Gastrocnemius medialis (tissue), 4 donors: Measurements from ENCODE around the gene NPAS2.

ENCODE experiments used
- POLR2A ChIP-seq, 2 donors: fragments of 450-650 bp; IDR thresholded peaks; one replicate each; pipeline ENCODE4 v1.6.1; 2017; ENCODE audit warnings: antibody characterized with exemption in 2 of 2, mild to moderate bottlenecking in 2 of 2, moderate library complexity in 2 of 2
- TF ChIP-seq, protein P1 (sequence below), 5 experiments: fragments of 450-650 bp in 3 of 5; fragments of 200-600 bp in 2 of 5; sonication (generic) in 2 of 5; IDR thresholded peaks in 4 of 5; conservative IDR thresholded peaks in 1 of 5; 1 replicate in 4 of 5; 2 replicates in 1 of 5; pipeline ENCODE4 v1.5.1; 2016 to 2019; ENCODE audit warnings: antibody characterized with exemption in 5 of 5, mild to moderate bottlenecking in 3 of 5, moderate library complexity in 3 of 5

DNA sequence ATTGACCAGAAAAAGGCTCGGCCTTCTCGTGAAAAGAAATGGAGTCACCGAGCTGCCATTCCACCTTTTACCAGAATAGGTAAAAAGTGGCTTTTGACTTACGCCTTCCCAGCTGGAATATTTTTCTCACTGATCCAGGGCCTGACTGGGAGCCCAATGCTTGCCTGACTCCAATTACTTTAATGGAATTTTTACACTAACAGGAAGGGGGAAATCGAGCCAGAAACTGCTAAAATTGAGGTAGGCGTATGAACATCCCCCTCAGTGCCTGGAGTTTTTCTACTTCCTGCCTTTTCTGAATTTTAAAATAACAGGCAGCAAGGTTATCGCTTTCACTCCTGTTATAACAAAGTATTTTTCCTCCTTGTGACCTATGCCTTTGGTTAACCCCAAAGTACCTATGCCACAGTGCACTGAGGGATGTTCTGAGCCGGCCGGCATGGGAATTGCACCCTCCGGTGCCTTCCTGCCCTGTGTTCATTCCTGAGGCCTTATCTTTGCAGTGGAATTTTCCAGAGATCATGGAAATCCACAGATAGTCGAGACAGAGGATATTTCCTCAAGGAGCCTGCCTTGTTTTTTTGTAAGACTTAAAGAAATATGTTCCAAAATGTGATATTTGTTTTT, 163.9 kb downstream of the NPAS2 start:
- no peak for TF ChIP-seq POLR2A (IDR thresholded peaks at IDR 0.05)
- TF ChIP-seq, protein P1, sequence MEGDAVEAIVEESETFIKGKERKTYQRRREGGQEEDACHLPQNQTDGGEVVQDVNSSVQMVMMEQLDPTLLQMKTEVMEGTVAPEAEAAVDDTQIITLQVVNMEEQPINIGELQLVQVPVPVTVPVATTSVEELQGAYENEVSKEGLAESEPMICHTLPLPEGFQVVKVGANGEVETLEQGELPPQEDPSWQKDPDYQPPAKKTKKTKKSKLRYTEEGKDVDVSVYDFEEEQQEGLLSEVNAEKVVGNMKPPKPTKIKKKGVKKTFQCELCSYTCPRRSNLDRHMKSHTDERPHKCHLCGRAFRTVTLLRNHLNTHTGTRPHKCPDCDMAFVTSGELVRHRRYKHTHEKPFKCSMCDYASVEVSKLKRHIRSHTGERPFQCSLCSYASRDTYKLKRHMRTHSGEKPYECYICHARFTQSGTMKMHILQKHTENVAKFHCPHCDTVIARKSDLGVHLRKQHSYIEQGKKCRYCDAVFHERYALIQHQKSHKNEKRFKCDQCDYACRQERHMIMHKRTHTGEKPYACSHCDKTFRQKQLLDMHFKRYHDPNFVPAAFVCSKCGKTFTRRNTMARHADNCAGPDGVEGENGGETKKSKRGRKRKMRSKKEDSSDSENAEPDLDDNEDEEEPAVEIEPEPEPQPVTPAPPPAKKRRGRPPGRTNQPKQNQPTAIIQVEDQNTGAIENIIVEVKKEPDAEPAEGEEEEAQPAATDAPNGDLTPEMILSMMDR (IDR thresholded peaks at IDR 0.05 in 4 of 5, conservative IDR thresholded peaks at IDR 0.05 in 1 of 5) = no peak
